Measurements from ENCODE around the gene FAM114A2.
A peak's percentile ranks its signal among the peaks of the same experiment; 100 is the strongest.
"Not testable (repeated sequence)": the region's sequence is repeated elsewhere in the genome, so short reads cannot be mapped to it uniquely, and the experiment has no call there.

FAM114A2 gene

DNA sequence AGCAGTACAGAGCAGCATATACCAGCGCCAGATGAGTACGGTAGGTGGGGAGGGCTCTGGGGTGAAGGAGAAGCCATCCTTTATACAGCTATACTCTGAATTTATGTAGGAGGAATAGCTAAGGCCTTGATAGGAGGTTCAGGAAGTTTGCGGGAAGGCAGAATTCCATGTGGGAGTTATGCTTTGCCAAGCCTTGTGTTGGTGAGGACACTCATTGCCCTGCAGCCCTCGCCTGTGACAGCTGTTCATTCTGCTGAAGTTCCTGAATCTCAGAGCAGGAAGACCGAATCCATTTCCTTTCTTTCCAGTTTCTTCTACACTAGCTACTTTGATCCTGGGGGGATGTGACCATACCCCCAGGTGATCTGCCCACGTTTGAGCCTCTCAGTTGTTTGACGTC is 7.8 kb upstream of the FAM114A2 start:
- DNase-seq, result no peak

DNA sequence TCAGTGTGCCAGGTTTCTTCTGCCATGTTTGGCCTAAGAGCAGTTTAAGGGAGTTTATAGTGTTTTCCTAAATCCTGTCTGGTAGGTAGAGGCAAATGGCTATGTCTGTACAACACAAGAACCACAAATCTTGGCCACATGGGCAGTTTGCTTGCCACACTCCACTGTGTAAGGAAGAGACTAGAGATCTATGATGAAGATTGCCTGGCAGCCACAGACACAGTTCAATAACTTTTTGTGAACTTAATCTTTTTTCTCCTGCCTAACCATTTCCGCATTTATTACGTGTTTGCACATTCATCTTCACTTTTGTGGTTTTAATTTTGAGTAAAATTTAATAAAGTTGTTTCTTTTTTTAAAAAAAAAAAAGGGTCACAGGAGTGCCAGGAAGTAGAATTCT is 5.9 kb upstream of the FAM114A2 start:
- DNase-seq, result no peak

DNA sequence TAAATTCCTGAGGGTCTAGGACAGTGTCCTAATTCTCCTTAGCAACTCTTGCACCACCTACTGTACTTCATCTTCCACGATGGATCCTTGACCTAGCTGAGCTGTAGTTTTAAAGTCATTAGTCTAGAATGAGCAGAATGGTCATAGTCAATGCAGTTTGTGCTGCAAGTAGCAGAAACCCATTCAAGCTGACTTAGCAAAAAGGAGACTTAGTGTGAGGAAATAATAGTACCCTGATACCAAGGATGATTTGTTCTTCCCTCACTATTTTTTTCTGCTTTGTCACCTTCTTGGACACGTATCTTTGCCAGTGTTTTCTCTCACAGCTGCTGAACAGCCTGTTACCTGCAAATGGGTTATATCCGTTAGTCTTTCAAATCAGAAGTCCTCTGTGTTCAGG is 5.4 kb upstream of the FAM114A2 start:
- DNase-seq, result no peak

DNA sequence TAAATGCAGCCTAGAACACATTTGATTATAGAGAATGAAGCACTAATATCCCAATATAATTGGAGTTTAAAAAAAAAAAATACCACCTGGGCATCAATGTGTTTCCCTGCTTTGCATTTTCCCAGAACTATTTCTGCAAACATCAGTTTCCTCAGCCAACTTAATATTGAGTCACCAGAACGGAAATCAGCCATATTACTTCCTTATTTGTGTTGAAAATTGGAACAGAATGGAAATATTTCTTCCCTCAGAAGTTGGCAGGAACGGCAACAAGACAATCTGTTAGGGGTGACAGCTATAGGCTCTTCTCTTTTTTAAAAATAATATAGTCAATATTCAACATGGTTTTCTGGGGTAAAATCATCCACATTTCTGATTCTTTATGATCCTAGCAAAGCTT is 4.1 kb upstream of the FAM114A2 start:
- no peak for DNase-seq

DNA sequence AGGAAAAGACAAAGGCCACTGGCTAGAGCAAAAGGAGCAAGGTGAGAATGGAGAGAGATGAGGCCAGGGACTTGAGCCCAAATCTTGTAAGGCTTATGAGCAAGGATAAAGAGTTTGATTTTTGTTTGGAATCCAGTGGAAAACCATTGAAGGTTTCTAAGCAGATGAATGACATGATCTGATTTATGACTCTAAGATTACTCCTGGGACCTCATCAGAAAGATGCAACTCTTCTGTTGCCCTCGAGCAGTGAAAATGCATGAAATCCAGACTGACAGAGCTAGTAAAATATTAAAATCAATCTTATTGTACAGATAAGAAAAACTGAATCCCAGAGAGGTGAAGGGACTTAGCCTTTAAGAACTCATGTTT is 734 bp upstream of the FAM114A2 start:
- no peak for DNase-seq

DNA sequence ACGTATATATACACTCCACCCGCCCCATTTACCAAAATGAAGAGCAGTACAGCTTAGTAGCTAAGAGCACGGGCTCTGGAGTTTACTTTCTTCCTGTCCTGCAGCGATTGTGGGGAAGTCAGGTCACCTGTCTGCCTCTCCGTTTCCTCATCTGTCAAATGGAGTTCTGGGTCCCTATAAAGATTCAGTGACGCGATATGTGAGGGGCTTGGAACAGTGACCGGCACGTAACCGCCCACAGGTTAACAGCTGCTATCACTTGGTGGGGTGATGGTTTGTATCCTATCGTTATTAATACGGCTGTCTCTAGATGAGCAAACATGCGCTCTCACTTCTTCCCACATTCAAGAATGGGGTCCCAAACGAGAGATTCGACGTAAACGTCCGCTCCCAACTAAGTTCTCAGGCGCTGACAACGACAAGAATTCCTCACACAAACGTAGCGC is 426 bp downstream of the FAM114A2 start:
- DNase-seq, result peak; percentile 65

DNA sequence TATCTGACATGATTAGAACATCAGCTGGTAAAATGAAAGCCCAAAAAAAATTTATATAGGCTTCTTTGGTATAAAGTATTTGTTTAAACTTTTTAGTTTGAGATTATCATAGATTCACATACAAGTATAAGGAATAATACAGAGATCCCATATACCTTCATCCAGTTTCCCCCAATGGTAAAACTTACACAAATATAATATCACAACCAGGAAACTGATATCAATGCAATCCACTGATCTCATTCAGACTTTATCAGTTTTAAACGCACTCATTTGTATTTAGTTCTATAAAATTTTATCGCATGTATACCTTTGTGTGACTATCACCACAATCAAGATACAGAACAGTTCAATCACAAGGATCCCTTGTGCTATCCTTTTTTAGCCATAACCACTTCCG is 3.8 kb downstream of the FAM114A2 start:
- no peak for DNase-seq

DNA sequence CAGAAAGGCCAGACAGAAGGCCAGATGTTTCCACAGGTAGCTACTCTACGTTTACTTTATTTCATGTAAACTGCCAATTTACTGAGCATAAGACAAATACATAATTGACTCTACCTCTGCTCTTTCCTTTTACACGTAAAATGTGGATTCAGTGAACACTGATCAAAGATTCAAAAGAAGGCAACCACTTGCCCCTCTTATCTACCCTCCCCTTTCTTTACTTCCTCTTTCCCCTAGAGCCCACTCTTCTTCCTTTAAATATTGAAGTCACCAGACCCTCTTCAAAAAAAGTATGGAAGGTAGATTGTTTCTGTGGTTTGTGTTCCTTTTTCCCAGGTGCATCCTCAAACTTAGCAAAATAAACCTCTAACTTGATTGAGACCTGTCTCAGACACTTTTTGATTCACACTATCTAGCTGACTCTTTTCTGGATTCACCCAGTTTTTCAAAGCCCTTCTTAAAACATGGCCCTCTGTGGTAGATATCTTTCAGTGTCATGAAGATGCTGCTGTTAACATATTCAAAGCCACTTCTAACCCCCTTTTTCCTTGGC is 6.7 kb downstream of the FAM114A2 start:
- DNase-seq, result no peak

DNA sequence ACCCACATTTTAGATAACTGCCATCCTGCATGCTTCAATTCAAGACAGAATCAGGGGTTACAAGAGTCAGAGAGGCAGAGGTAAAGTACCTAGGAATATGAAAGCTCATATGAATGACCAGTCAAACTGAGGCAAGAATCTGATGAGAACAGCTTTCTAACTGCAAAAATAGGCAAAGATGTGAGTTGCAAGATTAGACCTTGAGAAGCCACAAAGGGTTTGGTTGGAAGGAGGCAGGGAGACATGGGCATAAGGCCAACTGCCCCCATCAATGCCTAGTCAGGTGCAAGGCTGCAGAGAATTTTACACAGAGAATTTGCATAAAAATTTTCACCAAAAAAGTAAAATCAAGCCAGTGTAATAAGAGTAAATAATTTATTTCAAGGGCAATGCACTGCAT is 12.8 kb downstream of the FAM114A2 start:
- DNase-seq, result no peak

DNA sequence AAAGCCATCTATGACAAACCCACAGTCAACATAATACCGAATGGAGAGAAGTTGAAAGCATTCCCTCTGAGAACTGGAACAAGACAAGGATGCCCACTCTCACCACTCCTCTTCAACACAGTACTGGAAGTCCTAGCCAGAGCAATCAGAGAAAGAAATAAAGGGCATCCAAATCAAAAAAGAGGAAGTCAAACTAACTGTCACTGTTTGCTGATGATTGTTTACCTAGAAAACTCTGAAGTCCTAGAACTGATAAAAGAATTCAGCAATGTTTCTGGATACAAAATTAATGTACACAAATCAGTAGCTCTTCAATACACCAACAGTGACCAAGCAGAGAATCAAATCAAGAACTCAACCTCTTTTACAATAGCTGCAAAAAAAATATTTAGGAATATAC is 19.8 kb downstream of the FAM114A2 start:
- DNase-seq, result not testable (repeated sequence)

DNA sequence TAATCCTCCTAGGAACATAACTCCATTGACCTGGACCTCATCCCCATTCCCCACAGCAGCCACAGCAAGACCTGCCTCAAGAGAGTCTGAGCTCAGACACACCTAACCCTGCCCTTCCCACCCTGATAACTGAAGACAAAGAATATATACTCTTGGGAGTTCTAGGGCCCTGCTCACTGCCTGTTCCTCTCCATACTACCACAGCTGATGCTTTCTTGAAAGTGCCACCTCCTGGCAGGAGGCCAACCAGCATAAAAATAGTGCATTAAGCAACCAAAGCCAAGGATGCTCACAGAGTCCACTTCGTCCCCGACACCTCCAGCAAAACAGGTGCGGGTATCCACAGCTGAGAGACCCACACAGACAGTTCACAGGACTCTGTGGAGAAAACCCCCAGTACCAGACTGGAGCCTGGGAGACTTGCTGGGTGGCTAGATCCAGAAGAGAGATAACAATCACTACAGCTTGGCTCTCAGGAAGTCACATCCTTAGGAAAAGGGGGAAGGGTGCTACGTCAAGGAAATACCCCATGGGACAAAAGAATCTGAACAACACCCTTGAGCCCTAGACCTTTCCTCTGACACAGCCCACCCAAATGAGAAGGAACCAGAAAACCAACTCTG is 23.5 kb downstream of the FAM114A2 start:
- no peak for DNase-seq

DNA sequence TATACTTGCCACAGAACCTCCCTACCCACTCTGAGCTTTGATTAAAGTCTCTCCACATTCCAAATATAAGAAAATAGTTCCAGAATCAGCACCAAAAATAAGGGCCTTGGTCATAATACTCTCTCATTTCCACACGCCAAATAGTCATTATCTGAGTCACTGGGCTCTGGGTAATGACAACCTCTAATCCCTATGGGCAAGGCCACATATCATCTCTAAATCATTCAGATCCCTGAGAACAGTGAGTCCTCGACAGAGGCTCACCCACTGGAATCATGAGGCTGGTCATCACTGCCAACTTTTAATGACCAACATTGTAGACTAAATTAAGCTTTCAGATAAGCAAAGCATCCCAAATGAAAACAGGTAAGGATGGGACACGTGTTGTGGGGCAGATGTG is 28.1 kb downstream of the FAM114A2 start:
- no peak for DNase-seq

DNA sequence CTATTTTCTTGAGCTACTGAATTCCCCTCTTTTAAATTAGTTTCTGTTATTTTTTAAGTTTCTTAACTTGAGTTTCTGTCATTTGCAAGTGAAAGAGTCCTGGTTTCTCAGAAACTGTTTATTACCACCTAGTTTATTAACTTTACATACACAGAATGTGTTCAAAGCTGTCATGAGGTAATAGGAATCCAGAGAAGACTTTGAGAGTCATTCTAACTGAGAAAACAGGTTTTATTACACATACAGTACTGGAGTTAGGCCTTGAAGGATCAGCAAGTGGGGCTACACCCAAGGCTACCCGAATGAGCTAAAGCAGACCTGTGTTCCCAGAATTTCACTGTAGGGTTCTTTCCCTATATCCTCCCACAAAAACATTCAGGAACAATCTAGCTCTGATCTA is 33.1 kb downstream of the FAM114A2 start:
- DNase-seq, result no peak

DNA sequence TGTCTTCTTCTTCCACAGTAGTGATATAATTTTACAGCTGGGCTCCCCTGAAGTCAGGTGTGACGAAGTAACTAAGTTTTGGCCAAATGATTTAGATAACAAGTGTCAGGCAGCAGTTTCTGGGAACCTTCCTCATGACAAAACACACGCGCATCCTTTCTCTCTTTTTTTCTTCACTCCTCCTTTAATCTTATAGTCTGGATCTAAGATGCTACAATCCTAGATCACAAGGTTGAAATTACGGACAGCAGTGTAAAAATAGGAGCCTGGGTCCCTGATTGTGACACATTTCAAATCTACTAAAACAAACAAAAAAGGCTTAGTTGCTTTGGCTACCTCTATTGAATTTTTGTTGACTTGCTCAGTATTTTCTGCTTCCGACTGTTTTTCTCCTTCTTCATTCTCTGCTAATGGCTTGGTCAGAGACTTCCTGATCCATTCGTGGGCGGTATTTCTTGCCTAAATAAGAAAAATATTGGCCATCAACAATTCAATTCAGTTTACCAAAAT is 36.1 kb downstream of the FAM114A2 start:
- no peak for DNase-seq

DNA sequence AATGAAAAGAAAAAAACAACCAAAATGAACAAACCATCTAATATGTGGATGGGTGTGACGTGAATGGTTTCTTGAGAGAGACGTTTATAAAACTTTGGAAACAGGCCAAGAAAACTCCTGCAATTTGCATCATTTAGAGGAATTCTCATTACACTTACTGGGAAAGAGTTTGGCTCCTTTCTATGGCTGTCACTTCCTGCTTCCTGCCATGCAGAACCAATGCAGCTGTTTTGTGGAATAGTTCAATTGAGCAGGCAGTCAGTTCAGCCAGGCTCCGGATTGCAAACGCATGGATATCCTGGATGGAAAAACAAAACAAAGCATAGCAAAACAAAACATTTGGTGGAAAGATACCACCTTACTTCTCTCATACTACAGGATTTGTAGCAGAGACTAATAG is 36.6 kb downstream of the FAM114A2 start:
- peak; percentile 37 for DNase-seq

DNA sequence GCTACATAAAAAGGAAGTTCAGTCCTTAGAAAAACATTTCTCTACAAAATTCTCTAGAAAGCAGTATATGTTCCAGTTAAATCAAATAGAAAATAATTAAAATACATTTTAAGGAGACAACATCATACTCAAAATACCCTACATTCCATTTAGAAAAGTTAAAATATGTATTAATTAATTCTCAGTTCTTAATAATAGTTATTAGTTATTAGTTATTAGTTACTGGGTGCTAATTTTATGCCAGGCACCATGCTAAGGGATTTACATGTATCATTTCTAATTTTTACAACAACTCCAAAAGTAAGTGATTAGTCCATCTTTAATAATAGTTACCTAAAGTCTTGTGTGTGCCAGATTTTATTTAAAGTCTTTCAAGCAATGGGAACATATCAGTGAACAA is 38.0 kb downstream of the FAM114A2 start:
- DNase-seq, result no peak

DNA sequence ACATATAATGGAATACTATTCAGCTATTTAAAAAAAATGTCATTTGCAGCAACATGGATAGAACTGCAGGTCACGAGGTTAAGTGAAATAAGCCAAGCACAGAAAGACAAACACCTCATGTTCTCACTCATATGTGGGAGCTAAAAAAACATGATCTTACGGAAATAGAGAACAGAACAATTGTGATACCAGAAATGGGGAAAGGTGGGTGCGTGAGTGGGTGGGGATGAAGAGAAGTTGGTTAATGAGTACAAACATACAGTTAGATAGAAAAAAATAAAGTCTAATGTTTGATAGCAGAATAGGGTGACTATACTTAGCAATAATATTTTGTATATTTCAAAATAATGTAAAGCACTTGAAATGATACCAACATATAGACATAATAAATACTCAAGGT is 38.7 kb downstream of the FAM114A2 start:
- DNase-seq, result no peak

DNA sequence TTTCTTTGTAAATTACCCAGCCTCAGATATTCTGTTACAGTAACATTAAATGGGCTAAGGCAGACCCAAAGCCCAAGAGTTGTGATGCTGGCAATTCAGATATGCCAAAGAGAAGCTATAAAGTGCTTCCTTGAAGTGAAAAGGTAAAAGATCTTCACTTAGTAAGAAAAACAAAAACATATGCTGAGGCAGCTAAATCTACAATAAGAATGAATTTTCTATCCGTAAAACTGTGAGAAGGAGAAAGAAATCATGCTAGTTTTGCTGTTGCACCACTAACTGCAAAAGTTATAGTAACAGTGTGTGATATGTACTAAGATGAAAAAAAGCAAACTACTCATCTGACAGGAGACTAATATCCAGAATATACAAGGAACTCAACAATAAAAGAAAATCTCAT is 39.9 kb downstream of the FAM114A2 start:
- DNase-seq, result no peak

DNA sequence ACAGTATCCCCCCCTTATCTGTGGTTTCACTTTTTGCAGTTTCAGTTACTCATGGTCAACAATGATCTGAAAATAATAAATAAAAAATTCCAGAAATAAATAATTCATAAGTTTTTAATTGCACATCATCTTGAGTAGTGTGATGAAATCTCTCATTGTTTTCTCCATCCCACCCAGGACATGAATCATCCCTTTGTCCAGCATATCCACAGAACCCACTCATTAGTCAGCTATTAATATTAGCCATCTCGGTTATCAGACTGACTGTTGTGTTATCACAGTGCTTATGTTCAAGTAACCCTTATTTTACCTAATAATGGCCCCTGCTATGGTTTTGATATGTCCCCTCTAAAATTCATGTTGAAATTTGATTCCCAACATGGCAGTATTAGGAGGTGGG is 40.7 kb downstream of the FAM114A2 start:
- DNase-seq, result no peak

DNA sequence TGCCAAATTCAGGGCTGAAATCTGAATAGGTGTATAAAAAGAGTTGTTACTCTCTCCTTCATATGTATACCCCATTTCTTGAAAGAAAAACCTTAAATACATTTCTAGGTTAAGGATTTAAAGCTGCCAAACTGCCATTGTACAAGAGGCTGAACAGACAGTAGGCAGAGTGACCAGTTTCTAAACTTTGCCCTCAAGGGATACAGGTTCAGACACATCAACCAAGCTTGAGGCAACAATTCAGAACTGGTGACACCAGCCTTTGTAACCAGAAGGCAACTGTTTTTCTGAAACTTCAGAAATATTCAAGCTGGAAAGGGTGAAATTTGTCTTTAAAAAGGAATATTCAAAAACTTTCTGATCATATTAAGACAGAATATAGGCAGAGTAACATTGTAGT is 47.5 kb downstream of the FAM114A2 start:
- DNase-seq, result no peak

DNA sequence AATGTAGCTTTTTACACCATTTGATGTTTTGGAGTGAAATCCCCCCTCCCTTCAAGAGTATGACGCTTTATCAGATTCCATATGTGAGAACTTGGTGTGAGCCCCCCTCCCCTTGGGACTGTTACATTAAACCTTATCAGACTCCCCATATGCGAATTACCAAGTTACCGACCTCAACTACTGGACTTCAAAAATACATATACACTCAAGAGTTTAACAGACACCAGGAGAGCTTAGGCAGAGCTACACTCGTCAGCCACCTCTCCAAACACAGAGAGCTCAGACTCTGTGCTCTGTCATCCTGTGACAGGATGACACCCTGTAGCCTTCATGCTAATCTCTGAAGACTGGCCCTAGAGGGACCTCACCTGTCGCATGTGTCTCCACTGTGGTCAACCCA is 50.2 kb downstream of the FAM114A2 start:
- no peak for DNase-seq

DNA sequence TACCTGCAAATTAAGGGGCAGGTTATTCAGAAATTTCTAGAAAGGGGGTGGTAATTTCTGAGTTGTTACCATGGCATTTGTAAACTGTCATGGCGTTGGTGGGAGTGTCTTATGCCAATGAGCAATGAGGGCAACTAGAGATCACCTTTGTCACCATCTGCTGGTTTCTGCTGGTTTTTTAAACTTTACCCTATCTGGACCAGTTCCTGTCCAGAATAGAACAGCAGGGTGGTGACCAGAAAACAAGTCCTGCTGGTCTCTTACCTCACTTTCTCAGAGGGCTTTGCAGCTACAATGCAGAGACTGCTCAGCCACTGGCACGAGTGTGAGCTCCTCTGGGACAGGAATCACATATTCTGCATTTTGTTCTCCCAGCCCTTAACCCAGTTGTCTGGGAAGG is 51.4 kb downstream of the FAM114A2 start:
- no peak for DNase-seq

DNA sequence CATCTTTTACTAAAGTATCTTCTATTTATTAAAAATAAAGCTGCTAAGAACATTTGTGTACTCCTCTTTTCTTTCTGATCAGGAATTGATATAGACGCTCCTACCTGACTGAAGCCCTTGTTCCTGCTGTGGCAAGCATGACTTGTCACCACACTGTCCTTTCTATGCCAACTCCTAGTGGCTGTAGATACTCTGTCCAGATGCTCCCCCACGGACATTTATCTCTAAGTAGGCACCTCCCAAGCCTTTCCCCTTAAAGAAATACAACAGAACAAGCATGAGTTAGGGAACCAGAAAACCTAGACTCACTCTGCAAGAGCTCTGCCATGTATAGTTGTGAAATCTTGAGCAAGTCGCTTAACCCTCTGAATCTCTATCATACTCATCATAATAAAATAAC is 53.2 kb downstream of the FAM114A2 start:
- no peak for DNase-seq

DNA sequence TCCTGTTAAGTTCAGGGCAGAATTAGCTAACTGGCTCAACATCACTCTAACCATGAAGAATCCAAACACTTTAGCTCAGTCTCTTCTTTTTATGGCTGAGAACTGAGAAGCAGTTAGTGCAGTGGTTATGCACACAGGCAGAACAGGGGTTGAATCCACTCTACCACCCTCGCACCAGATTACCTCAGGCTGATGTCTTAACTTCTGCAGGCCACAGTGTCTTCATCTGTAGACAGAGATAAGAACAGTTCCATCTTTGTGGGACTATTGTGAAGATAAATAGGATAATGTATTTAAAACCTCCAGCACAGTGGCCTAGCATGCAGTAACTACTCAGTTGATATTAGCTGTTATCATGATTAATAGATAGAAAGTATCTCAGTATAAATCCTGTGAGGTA is 54.8 kb downstream of the FAM114A2 start:
- no peak for DNase-seq

DNA sequence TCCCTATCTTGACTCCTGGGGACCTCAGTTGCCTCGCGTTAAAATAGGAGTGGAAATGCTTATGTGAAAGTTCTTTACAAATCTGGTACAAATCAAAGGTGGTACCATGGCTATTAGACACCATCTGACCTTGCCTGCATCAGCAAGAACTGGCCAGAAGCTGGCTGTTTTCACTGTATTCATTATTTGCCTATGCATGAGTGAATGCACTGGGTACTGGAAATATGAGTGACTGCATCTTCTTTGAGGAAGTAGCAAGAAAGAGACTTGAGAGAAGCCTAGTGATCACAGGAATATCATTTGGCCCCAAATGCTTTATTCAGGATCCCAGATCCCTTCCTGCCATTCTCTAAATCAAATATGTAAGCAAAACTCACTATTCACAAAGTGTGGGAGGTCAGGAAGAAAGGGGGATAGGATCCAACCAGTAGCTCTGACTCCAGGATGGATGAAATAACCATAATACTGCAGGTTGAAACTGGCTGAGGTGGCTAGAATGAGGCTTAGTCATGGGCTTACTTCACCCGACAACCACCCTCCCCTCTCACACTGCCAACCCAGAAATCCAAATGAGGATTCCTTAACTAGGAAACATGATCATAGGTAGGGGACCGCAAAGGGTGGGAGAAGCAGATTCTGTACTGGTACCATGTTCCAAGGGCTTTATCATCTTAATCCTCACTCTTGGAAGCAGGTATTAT is 56.7 kb downstream of the FAM114A2 start:
- no peak for DNase-seq

All from right hindlimb (tissue), 1 donor.